Panc1 (cell line): ENCODE results near the gene CXCL6. TPM values are rescaled to one million over a fixed set of nuclear protein-coding genes. Genes with fewer than 3 reads are reported as not detected.

Experiments used
- ATAC-seq: fragments of 200-7000 bp; cut with Tn5 transposase; 2 replicates; pipeline ENCODE4 v1.9.1; 2020; ENCODE audit warnings: mild to moderate bottlenecking, moderate library complexity
- BruUV-seq: library from RNA; stranded (reverse); fragments of 400-500 nt; replicated peaks from 2 replicates; lab custom pipeline; 2021; lab: Mats Ljungman, UMichigan
- CTCF ChIA-PET: fragments of 300-600 bp; sonication (Branson Sonifier 250); formaldehyde crosslinking; loops from one replicate; lab custom pipeline; 2022; ENCODE audit warnings: antibody characterized with exemption; lab: Charles Lee
- POLR2A ChIA-PET: fragments of 300-600 bp; sonication (Branson Sonifier 250); formaldehyde crosslinking; loops from one replicate; lab custom pipeline; 2022; ENCODE audit warnings: antibody characterized with exemption; lab: Charles Lee
- DNase-seq: peaks from one replicate; pipeline ENCODE4 v3.0.0-alpha.2; 2010; ENCODE audit warnings: low read depth, low spot score
- H3K27ac ChIP-seq: 2 replicates; pipeline ENCODE4 v1.5.1; 2011; ENCODE audit warnings: mild to moderate bottlenecking, low read length, inconsistent platforms
- H3K27me3 ChIP-seq: fragments of 200-500 bp; sonication (Bioruptor generic); 2 replicates; pipeline ENCODE4 v1.6.0; 2014; ENCODE audit warnings: low read length, inconsistent platforms; ENCODE audit not compliant: control insufficient read depth, insufficient read depth
- H3K36me3 ChIP-seq: fragments of 200-500 bp; sonication (Bioruptor generic); 2 replicates; pipeline ENCODE4 v1.5.1; 2014; ENCODE audit warnings: inconsistent platforms, mild to moderate bottlenecking, low read length, moderate library complexity; ENCODE audit not compliant: control insufficient read depth, insufficient read depth
- H3K4me1 ChIP-seq: 2 replicates; pipeline ENCODE4 v1.5.1; 2011; ENCODE audit warnings: inconsistent platforms, mild to moderate bottlenecking, low read length, moderate library complexity; ENCODE audit not compliant: control insufficient read depth, insufficient read depth
- H3K4me3 ChIP-seq, 2 experiments: 2 replicates each; pipeline ENCODE4 v1.5.1; 2011 to 2012; ENCODE audit warnings: low read depth in 2 of 2, low read length in 2 of 2, mild to moderate bottlenecking in 2 of 2, inconsistent platforms in 1 of 2, moderate library complexity in 1 of 2
- H3K9me3 ChIP-seq: fragments of 200-500 bp; sonication (Bioruptor generic); 2 replicates; pipeline ENCODE4 v1.5.1; 2014; ENCODE audit warnings: low read depth, mild to moderate bottlenecking, inconsistent platforms, low read length, moderate library complexity; ENCODE audit not compliant: control insufficient read depth, insufficient read depth
- POLR2AphosphoS5 ChIP-seq: IDR thresholded peaks from 2 replicates; pipeline ENCODE4 v1.6.1; 2012; ENCODE audit warnings: mild to moderate bottlenecking, low read depth, low read length, moderate library complexity
- SIN3A ChIP-seq: IDR thresholded peaks from 2 replicates; pipeline ENCODE4 v1.6.1; 2012; ENCODE audit warnings: low read depth, mild to moderate bottlenecking, low read length, moderate library complexity, borderline replicate concordance; ENCODE audit not compliant: insufficient read depth
- in situ Hi-C: cut with HindIII; loops from 2 replicates; pipeline ENCODE4 v1.10.0; 2016; ENCODE audit warnings: low sequenced_read_pairs, low pct_unique_long_range_greater_than_20kb
- intact Hi-C: fragments of 100-400 bp; cut with micrococcal nuclease; formaldehyde crosslinking; loops from one replicate; pipeline ENCODE4 v1.10.0; 2022; ENCODE audit not compliant: unreplicated experiment
- total RNA-seq: library from RNA; stranded (reverse); gene quantifications from one replicate; pipeline ENCODE4 v1.2.1, GENCODE V29; 2021; ENCODE audit not compliant: unreplicated experiment
- TF ChIP-seq, protein P1 (sequence below), 2 experiments: IDR thresholded peaks; 2 replicates each; pipeline ENCODE4 v1.6.1; 2011 to 2012; ENCODE audit warnings: low read depth in 2 of 2, control low read depth in 1 of 2, low read length in 1 of 2, mild to moderate bottlenecking in 1 of 2, moderate library complexity in 1 of 2; ENCODE audit not compliant: insufficient read depth in 1 of 2
- TF ChIP-seq, protein P2 (sequence below): fragments of 450-650 bp; IDR thresholded peaks from 2 replicates; pipeline ENCODE4 v1.5.1; 2017; ENCODE audit warnings: mild to moderate bottlenecking

CXCL6 gene
- total RNA-seq, 1 experiment from 2014 or later, result 0.33 TPM

DNA sequence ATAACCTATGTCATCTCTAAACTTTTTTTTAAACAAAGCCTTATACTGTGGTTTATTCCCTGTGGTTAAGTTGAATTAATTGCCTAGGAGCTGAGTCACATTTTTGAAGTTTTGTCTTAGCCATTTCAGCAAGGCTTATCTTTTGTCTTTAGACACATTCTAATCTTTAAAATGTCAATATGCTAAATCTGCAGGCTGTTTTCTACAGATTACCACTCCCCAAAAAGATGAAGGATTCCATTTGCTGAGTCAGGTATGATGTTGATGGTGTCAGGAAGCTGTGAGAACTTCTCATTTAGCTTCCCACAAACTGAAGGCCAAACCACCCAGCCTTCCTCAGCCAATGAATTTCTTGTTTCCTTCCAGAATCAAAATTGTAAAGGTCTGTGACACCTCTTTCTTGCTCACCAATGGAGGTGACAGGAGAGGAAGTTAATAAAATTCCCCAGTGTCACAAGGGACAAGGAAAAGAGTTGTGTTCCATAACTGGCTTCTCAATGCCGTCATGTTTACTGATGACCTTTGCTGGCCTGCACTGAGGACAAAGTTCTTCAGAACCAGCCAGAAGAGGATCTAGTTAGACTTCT, 3.7 kb upstream of the CXCL6 start:
- POLR2A ChIA-PET, result no interaction called here
- Histone ChIP-seq H3K27me3 (no peaks in the 10 kb centered on the region), H3K4me1 (no peaks in the 10 kb centered on the region), H3K36me3 (no peaks in the 10 kb centered on the region), H3K27ac (no peak overlapping the region), H3K4me3 (no peak overlapping the region), H3K9me3 (no peaks in the 10 kb centered on the region)
- TF ChIP-seq SIN3A, result no peak
- TF ChIP-seq, protein P1, sequence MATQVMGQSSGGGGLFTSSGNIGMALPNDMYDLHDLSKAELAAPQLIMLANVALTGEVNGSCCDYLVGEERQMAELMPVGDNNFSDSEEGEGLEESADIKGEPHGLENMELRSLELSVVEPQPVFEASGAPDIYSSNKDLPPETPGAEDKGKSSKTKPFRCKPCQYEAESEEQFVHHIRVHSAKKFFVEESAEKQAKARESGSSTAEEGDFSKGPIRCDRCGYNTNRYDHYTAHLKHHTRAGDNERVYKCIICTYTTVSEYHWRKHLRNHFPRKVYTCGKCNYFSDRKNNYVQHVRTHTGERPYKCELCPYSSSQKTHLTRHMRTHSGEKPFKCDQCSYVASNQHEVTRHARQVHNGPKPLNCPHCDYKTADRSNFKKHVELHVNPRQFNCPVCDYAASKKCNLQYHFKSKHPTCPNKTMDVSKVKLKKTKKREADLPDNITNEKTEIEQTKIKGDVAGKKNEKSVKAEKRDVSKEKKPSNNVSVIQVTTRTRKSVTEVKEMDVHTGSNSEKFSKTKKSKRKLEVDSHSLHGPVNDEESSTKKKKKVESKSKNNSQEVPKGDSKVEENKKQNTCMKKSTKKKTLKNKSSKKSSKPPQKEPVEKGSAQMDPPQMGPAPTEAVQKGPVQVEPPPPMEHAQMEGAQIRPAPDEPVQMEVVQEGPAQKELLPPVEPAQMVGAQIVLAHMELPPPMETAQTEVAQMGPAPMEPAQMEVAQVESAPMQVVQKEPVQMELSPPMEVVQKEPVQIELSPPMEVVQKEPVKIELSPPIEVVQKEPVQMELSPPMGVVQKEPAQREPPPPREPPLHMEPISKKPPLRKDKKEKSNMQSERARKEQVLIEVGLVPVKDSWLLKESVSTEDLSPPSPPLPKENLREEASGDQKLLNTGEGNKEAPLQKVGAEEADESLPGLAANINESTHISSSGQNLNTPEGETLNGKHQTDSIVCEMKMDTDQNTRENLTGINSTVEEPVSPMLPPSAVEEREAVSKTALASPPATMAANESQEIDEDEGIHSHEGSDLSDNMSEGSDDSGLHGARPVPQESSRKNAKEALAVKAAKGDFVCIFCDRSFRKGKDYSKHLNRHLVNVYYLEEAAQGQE (IDR thresholded peaks at IDR 0.05; ENCODE audit: insufficient read depth in 1 of 2, low read depth in 2 of 2, low read length in 1 of 2), result no peak
- intact Hi-C loops, result no loop called here
- no TSS peak for BruUV-seq
- in situ Hi-C loops, result no loop called here
- no peak for ATAC-seq
- CTCF ChIA-PET, result no interaction called here
- DNase-seq, result no peak

DNA sequence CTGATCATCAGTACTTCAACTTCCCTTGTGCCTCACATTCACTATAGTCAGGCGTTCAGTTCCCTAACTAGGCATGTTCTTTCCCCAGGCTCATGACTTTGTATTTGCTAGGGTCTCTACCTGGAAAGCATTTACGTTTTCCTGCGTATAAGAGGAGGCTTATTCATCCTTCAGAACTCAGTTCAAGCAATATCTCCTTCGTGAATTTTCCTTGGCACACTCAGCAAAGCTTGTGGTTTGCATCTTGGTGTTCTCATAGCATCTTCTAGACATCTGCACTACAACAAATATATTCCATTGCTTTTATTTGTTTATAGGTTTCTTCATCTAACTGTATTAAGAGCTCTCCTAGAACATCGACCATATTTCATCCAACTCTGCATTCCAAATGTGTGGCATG, 2.6 kb downstream of the CXCL6 start:
- DNase-seq (no peak), ATAC-seq (no peak)
- CTCF ChIA-PET, result no interaction called here
- no peaks in the 10 kb centered on the region for H3K27me3 ChIP-seq
- POLR2A ChIA-PET, result no interaction called here
- intact Hi-C loops (no loop called here), in situ Hi-C loops (no loop called here)
- H3K36me3 ChIP-seq, result no peaks in the 10 kb centered on the region
- TF ChIP-seq SIN3A, result no peak
- TF ChIP-seq POLR2AphosphoS5, result no peak
- TF ChIP-seq, protein P2, sequence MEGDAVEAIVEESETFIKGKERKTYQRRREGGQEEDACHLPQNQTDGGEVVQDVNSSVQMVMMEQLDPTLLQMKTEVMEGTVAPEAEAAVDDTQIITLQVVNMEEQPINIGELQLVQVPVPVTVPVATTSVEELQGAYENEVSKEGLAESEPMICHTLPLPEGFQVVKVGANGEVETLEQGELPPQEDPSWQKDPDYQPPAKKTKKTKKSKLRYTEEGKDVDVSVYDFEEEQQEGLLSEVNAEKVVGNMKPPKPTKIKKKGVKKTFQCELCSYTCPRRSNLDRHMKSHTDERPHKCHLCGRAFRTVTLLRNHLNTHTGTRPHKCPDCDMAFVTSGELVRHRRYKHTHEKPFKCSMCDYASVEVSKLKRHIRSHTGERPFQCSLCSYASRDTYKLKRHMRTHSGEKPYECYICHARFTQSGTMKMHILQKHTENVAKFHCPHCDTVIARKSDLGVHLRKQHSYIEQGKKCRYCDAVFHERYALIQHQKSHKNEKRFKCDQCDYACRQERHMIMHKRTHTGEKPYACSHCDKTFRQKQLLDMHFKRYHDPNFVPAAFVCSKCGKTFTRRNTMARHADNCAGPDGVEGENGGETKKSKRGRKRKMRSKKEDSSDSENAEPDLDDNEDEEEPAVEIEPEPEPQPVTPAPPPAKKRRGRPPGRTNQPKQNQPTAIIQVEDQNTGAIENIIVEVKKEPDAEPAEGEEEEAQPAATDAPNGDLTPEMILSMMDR, result no peak
- TF ChIP-seq, protein P1 (IDR thresholded peaks at IDR 0.05; ENCODE audit: insufficient read depth in 1 of 2, low read depth in 2 of 2, low read length in 1 of 2), result no peak
- H3K4me3 ChIP-seq, result no peak overlapping the region
- H3K9me3 ChIP-seq, result no peaks in the 10 kb centered on the region
- BruUV-seq, result no TSS peak
- H3K4me1 ChIP-seq, result no peaks in the 10 kb centered on the region; the same call in 1 of the 2 replicates
- no peak overlapping the region for H3K27ac ChIP-seq
